ENCODE results near the gene ZG16B. TPM values are rescaled to one million over a fixed set of nuclear protein-coding genes. Genes with fewer than 3 reads are reported as not detected.

The ZG16B gene
- total RNA-seq, 4 donors from 2014 or later, result 5.6 to 67.9 (median 19.4) TPM

DNA sequence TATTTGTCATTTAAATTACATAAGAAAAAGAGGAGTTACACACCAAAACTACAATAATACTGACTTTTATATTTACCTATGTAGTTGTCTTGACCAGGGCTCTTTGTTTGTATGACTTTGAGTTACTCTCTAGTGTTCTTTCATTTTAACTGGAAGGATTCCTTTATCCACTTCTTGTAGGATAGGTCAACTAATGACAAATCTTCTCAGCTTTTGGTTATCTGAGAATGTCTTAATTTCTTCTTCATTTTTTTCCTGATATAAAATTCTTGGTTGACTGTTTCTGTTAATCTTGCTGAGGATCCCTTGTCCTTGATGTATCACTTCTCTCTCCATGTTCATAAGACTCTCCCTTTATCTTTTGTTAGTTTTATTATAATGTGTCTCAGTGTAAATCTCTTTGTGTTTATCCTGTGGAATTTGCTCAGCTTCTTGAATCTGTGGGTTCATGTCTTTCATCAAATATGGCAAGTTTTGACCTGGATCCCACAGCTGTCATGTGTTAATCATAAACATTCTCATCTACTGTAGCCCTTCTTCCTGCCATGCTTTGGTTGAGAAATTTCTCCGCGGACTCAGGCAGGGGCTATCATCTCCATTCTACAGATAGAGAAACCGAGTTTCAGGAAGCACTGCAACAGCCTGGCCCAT is 26.4 kb upstream of the ZG16B start:
- no peak for DNase-seq (ENCODE audit: low spot score in 2 of 2)
- TF ChIP-seq POLR2A (IDR thresholded peaks at IDR 0.05) (no peak), CTCF (IDR thresholded peaks at IDR 0.05) (no peak)
- intact Hi-C loops (cut with DNase I; ENCODE audit: low total_unique reads), result no loop called here
- no peak overlapping the region for H3K4me3 ChIP-seq (ENCODE audit: low read depth, poor library complexity, severe bottlenecking)
- WGBS, 2 donors, result 74 to 91% methylated on average over 3 of the region's 3 CpGs

DNA sequence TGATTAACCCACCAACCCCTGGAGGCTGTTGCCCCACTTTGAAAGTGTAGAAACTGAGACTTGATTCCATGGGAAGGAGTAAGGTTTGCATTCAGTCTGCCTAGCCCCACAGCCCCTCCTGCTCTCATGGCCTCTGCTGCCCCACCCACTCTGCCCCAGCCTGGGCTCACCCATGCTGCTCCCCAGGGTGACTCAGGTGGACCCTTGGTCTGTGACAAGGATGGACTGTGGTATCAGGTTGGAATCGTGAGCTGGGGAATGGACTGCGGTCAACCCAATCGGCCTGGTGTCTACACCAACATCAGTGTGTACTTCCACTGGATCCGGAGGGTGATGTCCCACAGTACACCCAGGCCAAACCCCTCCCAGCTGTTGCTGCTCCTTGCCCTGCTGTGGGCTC is 25.4 kb upstream of the ZG16B start:
- no peak for TF ChIP-seq POLR2A (IDR thresholded peaks at IDR 0.05)
- no peak for TF ChIP-seq CTCF (IDR thresholded peaks at IDR 0.05)
- intact Hi-C loops (cut with DNase I; ENCODE audit: low total_unique reads), result no loop called here
- whole genome bisulfite sequencing, 2 donors, result 80 to 92% methylated on average over 3 to 4 of the region's 4 CpGs
- no peak overlapping the region for H3K4me3 ChIP-seq (ENCODE audit: low read depth, poor library complexity, severe bottlenecking)
- no peak for DNase-seq (ENCODE audit: low spot score in 2 of 2)

DNA sequence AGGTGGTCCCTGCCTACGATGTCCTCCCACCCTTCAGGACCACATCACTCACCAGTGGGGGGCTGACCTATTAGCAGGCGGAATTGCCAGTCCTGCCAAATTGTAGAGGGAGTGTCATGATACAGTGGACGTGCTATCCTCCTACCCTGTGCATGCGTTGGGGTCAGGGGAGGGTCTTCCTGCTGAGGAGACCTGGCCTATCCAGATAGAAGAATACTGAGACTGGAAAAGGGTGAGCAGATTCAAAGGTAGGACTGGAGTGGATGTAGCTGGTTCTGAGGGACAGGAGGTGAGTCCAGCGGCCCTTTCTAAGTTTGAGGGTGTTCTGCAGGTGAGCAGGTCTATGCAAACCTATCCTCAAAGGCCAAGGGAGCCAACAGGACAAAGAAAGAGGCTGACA is 23.8 kb upstream of the ZG16B start:
- TF ChIP-seq CTCF (IDR thresholded peaks at IDR 0.05), result no peak
- no peak for TF ChIP-seq POLR2A (IDR thresholded peaks at IDR 0.05)
- intact Hi-C loops (cut with DNase I; ENCODE audit: low total_unique reads), result no loop called here
- 79 to 80% methylated on average over 5 of the region's 5 CpGs for WGBS, 2 donors

DNA sequence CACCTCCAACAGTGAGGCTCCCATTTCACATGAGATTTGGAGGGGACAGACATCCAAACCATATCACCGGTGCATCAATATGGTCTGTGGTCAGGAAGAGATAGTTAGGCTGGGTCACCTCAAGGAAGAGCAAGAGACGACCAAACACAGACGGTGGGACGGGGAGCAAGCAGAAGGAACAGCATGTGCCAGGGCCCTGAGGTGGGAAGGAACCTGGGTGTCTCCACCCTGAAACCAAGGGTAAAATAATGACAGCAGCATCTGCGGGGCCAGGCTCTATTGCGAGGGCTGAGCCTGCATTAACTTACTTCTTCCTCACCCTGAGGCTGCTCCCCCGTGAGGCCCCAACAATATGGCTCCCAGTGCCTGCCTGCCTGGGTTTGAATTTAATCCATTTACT is 21.9 kb upstream of the ZG16B start:
- no peak for DNase-seq (ENCODE audit: low spot score in 2 of 2)
- WGBS, 2 donors, result 73 to 82% methylated on average over 7 of the region's 7 CpGs
- no peak overlapping the region for H3K4me3 ChIP-seq (ENCODE audit: low read depth, poor library complexity, severe bottlenecking)
- intact Hi-C loops (cut with DNase I; ENCODE audit: low total_unique reads), result no loop called here
- TF ChIP-seq CTCF (IDR thresholded peaks at IDR 0.05), result no peak
- no peak for TF ChIP-seq POLR2A (IDR thresholded peaks at IDR 0.05)

More for the DNA sequence above, 23.8 kb upstream of the ZG16B start:
- no peak overlapping the region for H3K4me3 ChIP-seq (ENCODE audit: low read depth, poor library complexity, severe bottlenecking)
- DNase-seq (ENCODE audit: low spot score in 2 of 2), result no peak

DNA sequence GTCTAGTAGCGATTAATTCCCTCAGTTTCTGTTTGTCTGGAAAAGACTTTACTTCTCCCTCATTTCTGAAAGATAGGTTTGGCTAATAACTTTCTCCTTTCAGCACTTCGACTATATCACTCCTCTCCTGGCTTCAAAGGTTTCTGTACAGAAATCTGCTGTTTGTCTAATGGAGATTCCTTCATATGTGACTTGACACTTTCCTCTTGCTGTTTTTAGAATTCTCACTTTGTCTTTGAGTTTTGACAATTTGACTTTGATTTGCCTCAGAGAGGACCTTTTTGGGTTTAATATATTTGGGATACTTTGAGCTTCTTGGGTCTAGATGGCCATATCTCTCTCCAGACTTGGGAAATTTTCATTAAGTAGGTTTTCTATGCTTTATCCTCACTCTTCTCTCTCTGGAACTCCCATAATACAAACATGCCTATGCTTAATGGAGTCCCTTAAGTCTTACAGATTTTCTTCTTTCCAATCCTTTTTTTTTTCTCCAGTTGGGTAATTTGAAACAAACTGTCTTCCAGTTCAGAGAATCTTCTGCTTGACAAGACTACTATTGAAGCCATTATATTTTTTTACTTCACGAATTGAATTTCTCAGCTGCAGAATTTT is 20.8 kb upstream of the ZG16B start:
- WGBS, 2 donors, result 75 to 77% methylated on average over 3 of the region's 3 CpGs
- TF ChIP-seq CTCF (IDR thresholded peaks at IDR 0.05) (no peak), POLR2A (IDR thresholded peaks at IDR 0.05) (no peak)
- DNase-seq (ENCODE audit: low spot score in 2 of 2), result no peak
- intact Hi-C loops (cut with DNase I; ENCODE audit: low total_unique reads), result no loop called here
- no peak overlapping the region for H3K4me3 ChIP-seq (ENCODE audit: low read depth, poor library complexity, severe bottlenecking)

Measured in lower leg skin (tissue), 4 donors.